SK-N-SH (cell line): ENCODE measurements around the gene CLEC3A. TPM values are rescaled to one million over a fixed set of nuclear protein-coding genes. Genes with fewer than 3 reads are reported as not detected.

Experiments used
- CTCF ChIA-PET: fragments of 300-600, 350-600 bp; formaldehyde crosslinking; extraction: SDS; loops from one replicate; lab custom pipeline; 2021; lab: Yijun Ruan, JAX
- POLR2A ChIA-PET: fragments of 350-600 bp; sonication (Branson Sonifier 250); formaldehyde crosslinking; extraction: SDS; loops from one replicate; lab custom pipeline; 2020; ENCODE audit warnings: antibody characterized with exemption, inconsistent platforms; lab: Yijun Ruan, JAX
- DNase-seq: peaks from one replicate; pipeline ENCODE4 v3.0.0; 2012
- H2AFZ ChIP-seq: fragments of 200-600 bp; sonication (generic); 2 replicates; pipeline ENCODE4 v1.8.1; 2016; ENCODE audit warnings: antibody characterized with exemption, mild to moderate bottlenecking, low read depth
- H3F3A ChIP-seq: fragments of 200-600 bp; sonication (generic); replicated peaks from 2 replicates; pipeline ENCODE3; 2016; ENCODE audit warnings: antibody characterized with exemption, mild to moderate bottlenecking; ENCODE audit not compliant: insufficient read depth
- H3K27ac ChIP-seq, 2 experiments: fragments of 200-500 bp in 1 of 2; fragments of 200-600 bp in 1 of 2; sonication (Bioruptor generic) in 1 of 2; sonication (generic), shearing (Covaris generic) in 1 of 2; 2 replicates each; pipeline versions ENCODE4 v1.5.1 to v1.6.1; 2014 to 2016; ENCODE audit warnings: low read depth in 2 of 2, inconsistent platforms in 1 of 2, low read length in 1 of 2, mild to moderate bottlenecking in 1 of 2, mixed read lengths in 1 of 2
- H3K27me3 ChIP-seq: fragments of 200-600 bp; sonication (generic), shearing (Covaris generic); 2 replicates; pipeline ENCODE4 v1.6.1; 2016; ENCODE audit warnings: mixed run types; ENCODE audit not compliant: insufficient read depth
- H3K36me3 ChIP-seq, 2 experiments: fragments of 200-500 bp in 1 of 2; fragments of 200-600 bp in 1 of 2; sonication (Bioruptor generic) in 1 of 2; sonication (generic) in 1 of 2; replicated peaks in 1 of 2; 2 replicates each; pipeline versions ENCODE3 to v1.5.1; 2014 to 2016; ENCODE audit warnings: low read length in 1 of 2, mild to moderate bottlenecking in 1 of 2; ENCODE audit not compliant: insufficient read depth in 2 of 2, control insufficient read depth in 1 of 2
- H3K4me1 ChIP-seq, 2 experiments: fragments of 200-500 bp in 1 of 2; fragments of 200-600 bp in 1 of 2; sonication (Bioruptor generic) in 1 of 2; sonication (generic), shearing (Covaris generic) in 1 of 2; 2 replicates each; pipeline versions ENCODE4 v1.5.1 to v1.6.1; 2014 to 2016; ENCODE audit warnings: low read depth in 1 of 2, low read length in 1 of 2, mixed run types in 1 of 2; ENCODE audit not compliant: insufficient read depth in 2 of 2, control insufficient read depth in 1 of 2
- H3K4me2 ChIP-seq: fragments of 200-600 bp; sonication (generic), shearing (Covaris generic); 2 replicates; pipeline ENCODE4 v1.6.1; 2017; ENCODE audit warnings: mixed run types
- H3K4me3 ChIP-seq, 2 experiments: fragments of 200-500 bp in 1 of 2; fragments of 200-600 bp in 1 of 2; sonication (Bioruptor generic) in 1 of 2; sonication (generic), shearing (Covaris generic) in 1 of 2; 2 replicates each; pipeline versions ENCODE4 v1.5.1 to v1.8.1; 2014 to 2016; ENCODE audit warnings: low read depth in 2 of 2, inconsistent platforms in 1 of 2, low read length in 1 of 2, mild to moderate bottlenecking in 1 of 2, mixed read lengths in 1 of 2, moderate library complexity in 1 of 2
- H3K79me2 ChIP-seq: fragments of 200-600 bp; sonication (generic); 2 replicates; pipeline ENCODE4 v1.8.1; 2017; ENCODE audit warnings: mild to moderate bottlenecking; ENCODE audit not compliant: insufficient read depth
- H3K9ac ChIP-seq: fragments of 200-600 bp; sonication (generic); 2 replicates; pipeline ENCODE4 v1.6.1; 2017; ENCODE audit warnings: mixed run types
- H3K9me2 ChIP-seq: fragments of 200-600 bp; sonication (generic); 2 replicates; pipeline ENCODE4 v1.6.1; 2017; ENCODE audit warnings: mixed run types
- H3K9me3 ChIP-seq: fragments of 200-600 bp; sonication (generic); 2 replicates; pipeline ENCODE4 v1.6.1; 2017; ENCODE audit warnings: mixed run types, mild to moderate bottlenecking, moderate library complexity
- H4K20me1 ChIP-seq: fragments of 200-600 bp; sonication (generic); 2 replicates; pipeline ENCODE4 v1.6.1; 2017; ENCODE audit warnings: mild to moderate bottlenecking, mixed run types; ENCODE audit not compliant: insufficient read depth
- CTCF ChIP-seq: fragments of 200-600 bp; sonication (generic); IDR thresholded peaks from 2 replicates; pipeline ENCODE4 v1.6.1; 2017; ENCODE audit warnings: antibody characterized with exemption, mild to moderate bottlenecking, moderate library complexity
- EZH2phosphoT487 ChIP-seq: fragments of 200-600 bp; sonication (generic); IDR thresholded peaks from 2 replicates; pipeline ENCODE4 v1.6.1; 2017; ENCODE audit warnings: low read depth, mixed run types, mild to moderate bottlenecking, antibody characterized with exemption, moderate library complexity, borderline replicate concordance
- FOSL2 ChIP-seq: IDR thresholded peaks from 2 replicates; pipeline ENCODE4 v1.4.0; 2012; ENCODE audit warnings: low read depth, mild to moderate bottlenecking, moderate library complexity, borderline replicate concordance
- FOXM1 ChIP-seq: IDR thresholded peaks from 2 replicates; pipeline ENCODE4 v1.4.0; 2012; ENCODE audit warnings: low read depth, mild to moderate bottlenecking
- GABPA ChIP-seq: IDR thresholded peaks from 2 replicates; pipeline ENCODE4 v1.4.0; 2012; ENCODE audit warnings: low read depth, mild to moderate bottlenecking
- JUND ChIP-seq: IDR thresholded peaks from 2 replicates; pipeline ENCODE4 v1.4.0; 2012
- MAX ChIP-seq: IDR thresholded peaks from 2 replicates; pipeline ENCODE4 v1.4.0; 2012; ENCODE audit warnings: low read depth
- MXI1 ChIP-seq: IDR thresholded peaks from 2 replicates; pipeline ENCODE4 v1.6.1; 2012; ENCODE audit warnings: mild to moderate bottlenecking, low read depth, low read length, improper control_type of control experiment
- NFIC ChIP-seq: IDR thresholded peaks from 2 replicates; pipeline ENCODE4 v1.4.0; 2012; ENCODE audit warnings: borderline replicate concordance
- POLR2AphosphoS5 ChIP-seq: IDR thresholded peaks from 2 replicates; pipeline ENCODE4 v1.6.1; 2012; ENCODE audit warnings: low read depth, low read length
- RAD21 ChIP-seq: IDR thresholded peaks from 2 replicates; pipeline ENCODE4 v1.6.1; 2012; ENCODE audit warnings: mild to moderate bottlenecking, low read length
- REST ChIP-seq: IDR thresholded peaks from 2 replicates; pipeline ENCODE4 v1.6.1; 2012; ENCODE audit warnings: mild to moderate bottlenecking, low read depth, low read length, moderate library complexity
- RFX5 ChIP-seq: IDR thresholded peaks from 2 replicates; pipeline ENCODE4 v1.6.1; 2012; ENCODE audit warnings: mild to moderate bottlenecking, improper control_type of control experiment, low read length
- RXRA ChIP-seq: IDR thresholded peaks from 2 replicates; pipeline ENCODE4 v1.4.0; 2012; ENCODE audit warnings: low read depth, mild to moderate bottlenecking, borderline replicate concordance
- TEAD4 ChIP-seq: IDR thresholded peaks from 2 replicates; pipeline ENCODE4 v1.4.0; 2012; ENCODE audit warnings: mild to moderate bottlenecking, borderline replicate concordance; ENCODE audit not compliant: insufficient read depth
- WGBS: methylation state at CpG from one replicate; pipeline ENCODE4 v1.1.6; 2017; ENCODE audit warnings: low lambda C conversion rate; 5-methylcytosine and 5-hydroxymethylcytosine counted together
- polyA plus RNA-seq, 3 experiments: library from polyadenylated mRNA; depleted of rRNA; stranded (reverse); fragments of >200 nt; gene quantifications; 2 replicates each; pipeline ENCODE4 v1.2.3, GENCODE V29; 2012
- TF ChIP-seq, protein P1 (sequence below): fragments of 150-350 bp; IDR thresholded peaks from 2 replicates; pipeline ENCODE4 v1.6.1; 2016; ENCODE audit warnings: mild to moderate bottlenecking, low read depth, low read length
- TF ChIP-seq, protein P2 (sequence below): fragments of 150-350 bp; IDR thresholded peaks from 2 replicates; pipeline ENCODE4 v1.6.1; 2017; ENCODE audit warnings: antibody characterized with exemption, low read length, low read depth, borderline replicate concordance
- TF ChIP-seq, protein P3 (sequence below): IDR thresholded peaks from 2 replicates; pipeline ENCODE4 v1.4.0; 2012; ENCODE audit warnings: low read depth, borderline replicate concordance
- TF ChIP-seq, protein P4 (sequence below): IDR thresholded peaks from 2 replicates; pipeline ENCODE4 v1.4.0; 2012; ENCODE audit warnings: low read depth, borderline replicate concordance

Gene CLEC3A
- polyA plus RNA-seq, 1 of the 3 experiments (the other 2 are of a cell fraction), result 0.03 TPM

GRCh38 chr16:78034530-78034929, 12.2 kb downstream of the CLEC3A start:
- ChIA-PET POLR2A (no interaction called here), CTCF (no interaction called here)
- WGBS, result 7% methylated on average over 2 of the region's 2 CpGs
- H3K79me2 ChIP-seq, result no peaks in the 10 kb centered on the region
- no peak overlapping the region for H3K4me3 ChIP-seq
- H3K9me3 ChIP-seq, result no peaks in the 10 kb centered on the region
- no peaks in the 10 kb centered on the region for H3K27me3 ChIP-seq
- TF ChIP-seq, protein P1, sequence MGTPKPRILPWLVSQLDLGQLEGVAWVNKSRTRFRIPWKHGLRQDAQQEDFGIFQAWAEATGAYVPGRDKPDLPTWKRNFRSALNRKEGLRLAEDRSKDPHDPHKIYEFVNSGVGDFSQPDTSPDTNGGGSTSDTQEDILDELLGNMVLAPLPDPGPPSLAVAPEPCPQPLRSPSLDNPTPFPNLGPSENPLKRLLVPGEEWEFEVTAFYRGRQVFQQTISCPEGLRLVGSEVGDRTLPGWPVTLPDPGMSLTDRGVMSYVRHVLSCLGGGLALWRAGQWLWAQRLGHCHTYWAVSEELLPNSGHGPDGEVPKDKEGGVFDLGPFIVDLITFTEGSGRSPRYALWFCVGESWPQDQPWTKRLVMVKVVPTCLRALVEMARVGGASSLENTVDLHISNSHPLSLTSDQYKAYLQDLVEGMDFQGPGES, result no peak
- no peak for TF ChIP-seq RFX5
- no peak for TF ChIP-seq FOXM1
- no peak for TF ChIP-seq RAD21
- TF ChIP-seq, protein P2, sequence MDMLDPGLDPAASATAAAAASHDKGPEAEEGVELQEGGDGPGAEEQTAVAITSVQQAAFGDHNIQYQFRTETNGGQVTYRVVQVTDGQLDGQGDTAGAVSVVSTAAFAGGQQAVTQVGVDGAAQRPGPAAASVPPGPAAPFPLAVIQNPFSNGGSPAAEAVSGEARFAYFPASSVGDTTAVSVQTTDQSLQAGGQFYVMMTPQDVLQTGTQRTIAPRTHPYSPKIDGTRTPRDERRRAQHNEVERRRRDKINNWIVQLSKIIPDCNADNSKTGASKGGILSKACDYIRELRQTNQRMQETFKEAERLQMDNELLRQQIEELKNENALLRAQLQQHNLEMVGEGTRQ, result no peak
- TF ChIP-seq FOSL2, result no peak
- TF ChIP-seq RXRA, result no peak
- no peak for TF ChIP-seq POLR2AphosphoS5
- no peak for TF ChIP-seq GABPA
- TF ChIP-seq REST, result no peak
- TF ChIP-seq NFIC, result no peak
- no peak for TF ChIP-seq TEAD4
- no peak for TF ChIP-seq CTCF
- no peak for TF ChIP-seq JUND
- no peak for TF ChIP-seq MXI1
- TF ChIP-seq EZH2phosphoT487, result no peak
- TF ChIP-seq, protein P3, sequence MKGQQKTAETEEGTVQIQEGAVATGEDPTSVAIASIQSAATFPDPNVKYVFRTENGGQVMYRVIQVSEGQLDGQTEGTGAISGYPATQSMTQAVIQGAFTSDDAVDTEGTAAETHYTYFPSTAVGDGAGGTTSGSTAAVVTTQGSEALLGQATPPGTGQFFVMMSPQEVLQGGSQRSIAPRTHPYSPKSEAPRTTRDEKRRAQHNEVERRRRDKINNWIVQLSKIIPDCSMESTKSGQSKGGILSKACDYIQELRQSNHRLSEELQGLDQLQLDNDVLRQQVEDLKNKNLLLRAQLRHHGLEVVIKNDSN, result no peak
- TF ChIP-seq MAX, result no peak
- TF ChIP-seq, protein P4, sequence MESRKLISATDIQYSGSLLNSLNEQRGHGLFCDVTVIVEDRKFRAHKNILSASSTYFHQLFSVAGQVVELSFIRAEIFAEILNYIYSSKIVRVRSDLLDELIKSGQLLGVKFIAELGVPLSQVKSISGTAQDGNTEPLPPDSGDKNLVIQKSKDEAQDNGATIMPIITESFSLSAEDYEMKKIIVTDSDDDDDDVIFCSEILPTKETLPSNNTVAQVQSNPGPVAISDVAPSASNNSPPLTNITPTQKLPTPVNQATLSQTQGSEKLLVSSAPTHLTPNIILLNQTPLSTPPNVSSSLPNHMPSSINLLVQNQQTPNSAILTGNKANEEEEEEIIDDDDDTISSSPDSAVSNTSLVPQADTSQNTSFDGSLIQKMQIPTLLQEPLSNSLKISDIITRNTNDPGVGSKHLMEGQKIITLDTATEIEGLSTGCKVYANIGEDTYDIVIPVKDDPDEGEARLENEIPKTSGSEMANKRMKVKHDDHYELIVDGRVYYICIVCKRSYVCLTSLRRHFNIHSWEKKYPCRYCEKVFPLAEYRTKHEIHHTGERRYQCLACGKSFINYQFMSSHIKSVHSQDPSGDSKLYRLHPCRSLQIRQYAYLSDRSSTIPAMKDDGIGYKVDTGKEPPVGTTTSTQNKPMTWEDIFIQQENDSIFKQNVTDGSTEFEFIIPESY, result no peak
- H3K9me2 ChIP-seq, result no peaks in the 10 kb centered on the region
- no peak overlapping the region for H2AFZ ChIP-seq
- no peak overlapping the region for H3K9ac ChIP-seq
- H4K20me1 ChIP-seq, result no peaks in the 10 kb centered on the region
- no peak overlapping the region for H3K4me2 ChIP-seq
- H3K36me3 ChIP-seq, result no peaks in the 10 kb centered on the region
- no peaks in the 10 kb centered on the region for H3F3A ChIP-seq
- H3K27ac ChIP-seq, result no peak overlapping the region
- DNase-seq, result no peak
- H3K4me1 ChIP-seq, result no peaks in the 10 kb centered on the region
